IMR-90 (cell line): ENCODE results near the gene PDLIM4. TPM values are rescaled to one million over a fixed set of nuclear protein-coding genes. Genes with fewer than 3 reads are reported as not detected.

Experiments
- ATAC-seq: fragments of 200-7000 bp; cut with Tn5 transposase; 2 replicates; pipeline ENCODE4 v1.9.1; 2020; ENCODE audit warnings: low read depth, mild to moderate bottlenecking, moderate library complexity
- BruUV-seq: library from RNA; stranded (reverse); fragments of 400-500 nt; replicated peaks from 2 replicates; lab custom pipeline; 2021; lab: Mats Ljungman, UMichigan
- CTCF ChIA-PET: fragments of 300-600 bp; formaldehyde crosslinking; extraction: SDS; loops from one replicate; lab custom pipeline; 2021; ENCODE audit warnings: antibody characterized with exemption; lab: Yijun Ruan, JAX
- POLR2A ChIA-PET: fragments of 300-600 bp; sonication (Branson Sonifier 250); formaldehyde crosslinking; loops from one replicate; lab custom pipeline; 2022; ENCODE audit warnings: antibody characterized with exemption; ENCODE audit not compliant: unreplicated experiment; lab: Charles Lee
- DNase-seq: peaks from one replicate; pipeline ENCODE4 v3.0.0; 2013
- H2AFZ ChIP-seq: replicated peaks from 2 replicates; pipeline ENCODE3; 2013; ENCODE audit warnings: low read length, mild to moderate bottlenecking; ENCODE audit not compliant: poor library complexity
- H2AK5ac ChIP-seq: 2 replicates; pipeline ENCODE4 v1.6.1; 2013; ENCODE audit warnings: low read depth, low read length, inconsistent platforms
- H2AK9ac ChIP-seq: replicated peaks from 2 replicates; pipeline ENCODE3; 2013; ENCODE audit warnings: mild to moderate bottlenecking, low read depth, low read length, moderate library complexity; ENCODE audit not compliant: poor library complexity
- H2BK120ac ChIP-seq: 2 replicates; pipeline ENCODE4 v1.6.1; 2013; ENCODE audit warnings: low read depth, low read length, inconsistent platforms
- H2BK15ac ChIP-seq: 3 replicates; pipeline ENCODE4 v1.6.1; 2013; ENCODE audit warnings: low read depth, low read length, inconsistent platforms
- H2BK20ac ChIP-seq: 2 replicates; pipeline ENCODE4 v1.6.1; 2013; ENCODE audit warnings: low read depth, mild to moderate bottlenecking, inconsistent platforms, low read length, moderate library complexity
- H2BK5ac ChIP-seq: 2 replicates; pipeline ENCODE4 v1.6.1; 2013; ENCODE audit warnings: mild to moderate bottlenecking, low read depth, low read length, inconsistent platforms; ENCODE audit not compliant: poor library complexity, severe bottlenecking
- H3K14ac ChIP-seq: replicated peaks from 2 replicates; pipeline ENCODE4 v1.6.1; 2013; ENCODE audit warnings: low read depth, low read length, inconsistent platforms
- H3K18ac ChIP-seq: 2 replicates; pipeline ENCODE4 v1.6.1; 2013; ENCODE audit warnings: low read depth, low read length, control low read depth
- H3K23ac ChIP-seq: 2 replicates; pipeline ENCODE4 v1.6.1; 2013; ENCODE audit warnings: low read depth, low read length, inconsistent platforms
- H3K27ac ChIP-seq: 2 replicates; pipeline ENCODE4 v1.5.1; 2013; ENCODE audit warnings: mild to moderate bottlenecking, control low read depth, low read length; ENCODE audit not compliant: insufficient read depth
- H3K27me3 ChIP-seq: 2 replicates; pipeline ENCODE4 v1.6.1; 2013; ENCODE audit warnings: low read length; ENCODE audit not compliant: control insufficient read depth, insufficient read depth
- H3K36me3 ChIP-seq: 2 replicates; pipeline ENCODE4 v1.6.1; 2013; ENCODE audit warnings: low read length, mixed read lengths; ENCODE audit not compliant: control insufficient read depth, insufficient read depth
- H3K4ac ChIP-seq: 2 replicates; pipeline ENCODE4 v1.6.1; 2013; ENCODE audit warnings: low read depth, low read length, inconsistent platforms
- H3K4me1 ChIP-seq: 2 replicates; pipeline ENCODE4 v1.6.1; 2013; ENCODE audit warnings: low read length, mixed read lengths; ENCODE audit not compliant: control insufficient read depth, insufficient read depth
- H3K4me2 ChIP-seq: 2 replicates; pipeline ENCODE4 v1.6.1; 2013; ENCODE audit warnings: low read depth, mild to moderate bottlenecking, control low read depth, low read length, moderate library complexity
- H3K4me3 ChIP-seq: 2 replicates; pipeline ENCODE4 v1.5.1; 2013; ENCODE audit warnings: low read depth, mild to moderate bottlenecking, control low read depth, low read length, moderate library complexity; ENCODE audit not compliant: insufficient read depth
- H3K56ac ChIP-seq: 2 replicates; pipeline ENCODE4 v1.6.1; 2013; ENCODE audit warnings: low read length, inconsistent platforms; ENCODE audit not compliant: insufficient read depth; ENCODE audit errors: extremely low read depth
- H3K79me1 ChIP-seq, 2 experiments: 2 replicates each; pipeline ENCODE4 v1.6.1; 2013; ENCODE audit warnings: low read length in 2 of 2, inconsistent platforms in 1 of 2, low read depth in 1 of 2
- H3K9ac ChIP-seq: 2 replicates; pipeline ENCODE4 v1.6.1; 2013; ENCODE audit warnings: low read depth, low read length, control low read depth
- H3K9me1 ChIP-seq: 2 replicates; pipeline ENCODE4 v1.6.1; 2013; ENCODE audit warnings: low read length, inconsistent platforms; ENCODE audit not compliant: insufficient read depth
- H3K9me3 ChIP-seq: 2 replicates; pipeline ENCODE4 v1.6.1; 2013; ENCODE audit warnings: low read length; ENCODE audit not compliant: control insufficient read depth, insufficient read depth
- H4K20me1 ChIP-seq: 2 replicates; pipeline ENCODE4 v1.6.1; 2013; ENCODE audit warnings: low read length, inconsistent platforms; ENCODE audit not compliant: insufficient read depth
- H4K5ac ChIP-seq: 2 replicates; pipeline ENCODE4 v1.6.1; 2013; ENCODE audit warnings: mild to moderate bottlenecking, low read depth, low read length, control low read depth
- H4K8ac ChIP-seq, 2 experiments: 2 replicates each; pipeline ENCODE4 v1.6.1; 2013; ENCODE audit warnings: low read depth in 2 of 2, low read length in 2 of 2, control low read depth in 1 of 2, inconsistent platforms in 1 of 2
- H4K91ac ChIP-seq: 2 replicates; pipeline ENCODE4 v1.6.1; 2013; ENCODE audit warnings: low read depth, low read length, inconsistent platforms; ENCODE audit not compliant: insufficient read depth
- BHLHE40 ChIP-seq: fragments of 150-350 bp; IDR thresholded peaks from 2 replicates; pipeline ENCODE4 v1.6.1; 2016; ENCODE audit warnings: mild to moderate bottlenecking, low read depth, low read length
- CEBPB ChIP-seq: IDR thresholded peaks from 2 replicates; pipeline ENCODE4 v1.6.1; 2012; ENCODE audit warnings: low read depth, low read length, improper control_type of control experiment
- CHD1 ChIP-seq: IDR thresholded peaks from 2 replicates; pipeline ENCODE4 v1.6.1; 2012; ENCODE audit warnings: low read depth, low read length, improper control_type of control experiment
- FOS ChIP-seq: fragments of 150-350 bp; IDR thresholded peaks from 2 replicates; pipeline ENCODE4 v1.6.1; 2016; ENCODE audit warnings: low read depth, low read length
- MAFK ChIP-seq: IDR thresholded peaks from 2 replicates; pipeline ENCODE4 v1.6.1; 2012; ENCODE audit warnings: low read depth, low read length, improper control_type of control experiment
- MAZ ChIP-seq: IDR thresholded peaks from 2 replicates; pipeline ENCODE4 v1.6.1; 2012; ENCODE audit warnings: low read depth, mild to moderate bottlenecking, low read length, improper control_type of control experiment, moderate library complexity, borderline replicate concordance
- MXI1 ChIP-seq: IDR thresholded peaks from 2 replicates; pipeline ENCODE4 v1.6.1; 2012; ENCODE audit warnings: low read depth, mild to moderate bottlenecking, low read length, moderate library complexity, borderline replicate concordance
- NFE2L2 ChIP-seq: fragments of 150-350 bp; IDR thresholded peaks from 2 replicates; pipeline ENCODE4 v1.6.1; 2016; ENCODE audit warnings: low read depth, mild to moderate bottlenecking, low read length
- POLR2A ChIP-seq: IDR thresholded peaks from 2 replicates; pipeline ENCODE4 v1.6.1; 2012; ENCODE audit warnings: mild to moderate bottlenecking, low read depth, low read length
- RAD21 ChIP-seq: IDR thresholded peaks from 2 replicates; pipeline ENCODE4 v1.6.1; 2012; ENCODE audit warnings: low read length, improper control_type of control experiment
- RCOR1 ChIP-seq: IDR thresholded peaks from 2 replicates; pipeline ENCODE4 v1.6.1; 2012; ENCODE audit warnings: mild to moderate bottlenecking, low read length, improper control_type of control experiment; ENCODE audit not compliant: insufficient replicate concordance
- RFX5 ChIP-seq: IDR thresholded peaks from 2 replicates; pipeline ENCODE4 v1.8.0; 2012; ENCODE audit warnings: low read depth, mild to moderate bottlenecking, low read length, moderate library complexity
- SMC3 ChIP-seq: fragments of 150-350 bp; IDR thresholded peaks from 2 replicates; pipeline ENCODE4 v1.6.1; 2016; ENCODE audit warnings: low read depth, mild to moderate bottlenecking, antibody characterized with exemption, low read length, moderate library complexity
- WGBS, 2 experiments: methylation state at CpG; one replicate each; pipeline versions ENCODE4 v1.1.5 to v1.1.7; 2013; ENCODE audit warnings: missing lambda C conversion rate in 2 of 2; ENCODE audit not compliant: insufficient read length in 1 of 2; ENCODE audit errors: extremely low coverage in 2 of 2; 5-methylcytosine and 5-hydroxymethylcytosine counted together
- dilution Hi-C: fragments of 300-500 bp; cut with HindIII; formaldehyde crosslinking; loops from one replicate; pipeline ENCODE4 v1.14.3; 2018; ENCODE audit warnings: low sequenced_read_pairs; ENCODE audit not compliant: unreplicated experiment
- in situ Hi-C: fragments of 300-500 bp; cut with MboI; formaldehyde crosslinking; loops from 3 replicates; pipeline ENCODE4 v1.14.3; 2019; ENCODE audit warnings: low sequenced_read_pairs, inconsistent platforms, mixed read lengths
- intact Hi-C: fragments of 100-400 bp; cut with micrococcal nuclease; formaldehyde crosslinking; loops from 2 replicates; pipeline ENCODE4 v1.10.0; 2022
- polyA plus RNA-seq, 3 experiments: library from polyadenylated mRNA; depleted of rRNA; stranded (reverse); fragments of >200 nt; gene quantifications; 2 replicates each; pipeline ENCODE4 v1.2.3, GENCODE V29; 2012; ENCODE audit warnings: low replicate concordance in 1 of 3
- total RNA-seq: library from RNA; depleted of rRNA; stranded (reverse); fragments of >200 nt; gene quantifications from 2 replicates; pipeline ENCODE4 v1.2.3, GENCODE V29; 2012
- TF ChIP-seq, protein P1 (sequence below): fragments of 150-350 bp; IDR thresholded peaks from 2 replicates; pipeline ENCODE4 v1.6.1; 2016; ENCODE audit warnings: low read depth, mild to moderate bottlenecking, low read length, moderate library complexity, borderline replicate concordance
- TF ChIP-seq, protein P2 (sequence below): conservative IDR thresholded peaks from 2 replicates; pipeline ENCODE4 v1.5.1; 2012; ENCODE audit warnings: mild to moderate bottlenecking, low read depth, low read length, improper control_type of control experiment
- TF ChIP-seq, protein P3 (sequence below): fragments of 150-350 bp; IDR thresholded peaks from 2 replicates; pipeline ENCODE4 v1.6.1; 2017; ENCODE audit warnings: mild to moderate bottlenecking, antibody characterized with exemption, low read length, low read depth

Gene PDLIM4
- total and polyA plus RNA-seq, 2 of the 4 experiments (the other 2 are of a cell fraction): 61.1 to 214 TPM

DNA sequence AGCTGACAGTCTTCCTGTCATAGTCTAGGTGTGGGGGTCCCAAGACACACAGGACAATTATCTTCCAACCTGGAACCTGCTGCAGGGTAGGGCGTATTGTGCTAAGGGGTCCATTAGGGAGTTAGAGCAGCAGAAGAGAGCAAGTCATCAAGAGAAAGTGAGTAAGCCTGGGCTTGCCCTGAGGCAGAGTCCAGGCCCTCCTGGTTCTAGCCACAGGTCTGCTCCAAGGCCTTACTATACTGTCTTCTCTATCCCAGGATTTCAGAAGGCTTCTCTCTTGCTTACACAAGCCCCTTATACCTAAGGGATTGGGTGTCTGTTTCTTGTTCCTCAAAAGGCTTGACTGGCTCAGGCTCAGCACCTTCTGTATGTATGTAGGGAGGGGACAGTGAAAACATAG is 37.5 kb upstream of the PDLIM4 start:
- intact Hi-C loops (no loop called here), in situ Hi-C loops (no loop called here), dilution Hi-C loops (no loop called here)
- DNase-seq (no peak), ATAC-seq (no peak)
- H3K4me3 ChIP-seq: no peak overlapping the region
- TF ChIP-seq MXI1 (no peak), RCOR1 (no peak), MAZ (no peak), CHD1 (no peak), SMC3 (no peak), CEBPB (no peak), NFE2L2 (no peak), RAD21 (no peak), BHLHE40 (no peak), POLR2A (no peak), MAFK (no peak), RFX5 (no peak), FOS (no peak)
- TF ChIP-seq, protein P1, sequence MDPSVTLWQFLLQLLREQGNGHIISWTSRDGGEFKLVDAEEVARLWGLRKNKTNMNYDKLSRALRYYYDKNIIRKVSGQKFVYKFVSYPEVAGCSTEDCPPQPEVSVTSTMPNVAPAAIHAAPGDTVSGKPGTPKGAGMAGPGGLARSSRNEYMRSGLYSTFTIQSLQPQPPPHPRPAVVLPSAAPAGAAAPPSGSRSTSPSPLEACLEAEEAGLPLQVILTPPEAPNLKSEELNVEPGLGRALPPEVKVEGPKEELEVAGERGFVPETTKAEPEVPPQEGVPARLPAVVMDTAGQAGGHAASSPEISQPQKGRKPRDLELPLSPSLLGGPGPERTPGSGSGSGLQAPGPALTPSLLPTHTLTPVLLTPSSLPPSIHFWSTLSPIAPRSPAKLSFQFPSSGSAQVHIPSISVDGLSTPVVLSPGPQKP: no peak
- TF ChIP-seq, protein P2, sequence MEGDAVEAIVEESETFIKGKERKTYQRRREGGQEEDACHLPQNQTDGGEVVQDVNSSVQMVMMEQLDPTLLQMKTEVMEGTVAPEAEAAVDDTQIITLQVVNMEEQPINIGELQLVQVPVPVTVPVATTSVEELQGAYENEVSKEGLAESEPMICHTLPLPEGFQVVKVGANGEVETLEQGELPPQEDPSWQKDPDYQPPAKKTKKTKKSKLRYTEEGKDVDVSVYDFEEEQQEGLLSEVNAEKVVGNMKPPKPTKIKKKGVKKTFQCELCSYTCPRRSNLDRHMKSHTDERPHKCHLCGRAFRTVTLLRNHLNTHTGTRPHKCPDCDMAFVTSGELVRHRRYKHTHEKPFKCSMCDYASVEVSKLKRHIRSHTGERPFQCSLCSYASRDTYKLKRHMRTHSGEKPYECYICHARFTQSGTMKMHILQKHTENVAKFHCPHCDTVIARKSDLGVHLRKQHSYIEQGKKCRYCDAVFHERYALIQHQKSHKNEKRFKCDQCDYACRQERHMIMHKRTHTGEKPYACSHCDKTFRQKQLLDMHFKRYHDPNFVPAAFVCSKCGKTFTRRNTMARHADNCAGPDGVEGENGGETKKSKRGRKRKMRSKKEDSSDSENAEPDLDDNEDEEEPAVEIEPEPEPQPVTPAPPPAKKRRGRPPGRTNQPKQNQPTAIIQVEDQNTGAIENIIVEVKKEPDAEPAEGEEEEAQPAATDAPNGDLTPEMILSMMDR: no peak
- TF ChIP-seq, protein P3, sequence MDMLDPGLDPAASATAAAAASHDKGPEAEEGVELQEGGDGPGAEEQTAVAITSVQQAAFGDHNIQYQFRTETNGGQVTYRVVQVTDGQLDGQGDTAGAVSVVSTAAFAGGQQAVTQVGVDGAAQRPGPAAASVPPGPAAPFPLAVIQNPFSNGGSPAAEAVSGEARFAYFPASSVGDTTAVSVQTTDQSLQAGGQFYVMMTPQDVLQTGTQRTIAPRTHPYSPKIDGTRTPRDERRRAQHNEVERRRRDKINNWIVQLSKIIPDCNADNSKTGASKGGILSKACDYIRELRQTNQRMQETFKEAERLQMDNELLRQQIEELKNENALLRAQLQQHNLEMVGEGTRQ: no peak
- H4K5ac ChIP-seq: no peak overlapping the region
- no peak overlapping the region for H3K4ac ChIP-seq
- H3K4me1 ChIP-seq: peaks cover 29% of the 10 kb centered on the region
- no peak overlapping the region for H2BK120ac ChIP-seq
- no peak overlapping the region for H4K91ac ChIP-seq
- no peaks in the 10 kb centered on the region for H3K9me3 ChIP-seq
- no peak overlapping the region for H2AFZ ChIP-seq
- H4K20me1 ChIP-seq: peaks cover 50% of the 10 kb centered on the region
- H3K27me3 ChIP-seq: no peaks in the 10 kb centered on the region
- peaks cover 40 to 82% of the 10 kb centered on the region in 2 experiments for H3K79me1 ChIP-seq
- BruUV-seq: no TSS peak
- H2AK5ac ChIP-seq: no peak overlapping the region
- no peak overlapping the region for H2BK20ac ChIP-seq
- H3K36me3 ChIP-seq: peaks cover 17% of the 10 kb centered on the region
- no peak overlapping the region for H3K23ac ChIP-seq
- no peak overlapping the region for H3K56ac ChIP-seq
- no peak overlapping the region for H2BK15ac ChIP-seq
- H3K18ac ChIP-seq: no peak overlapping the region
- H2AK9ac ChIP-seq: no peak overlapping the region
- H4K8ac ChIP-seq: no peak overlapping the region
- CTCF ChIA-PET: no interaction called here
- POLR2A ChIA-PET: no interaction called here
- no peak overlapping the region for H3K9ac ChIP-seq
- no peak overlapping the region for H2BK5ac ChIP-seq
- peaks cover 46% of the 10 kb centered on the region for H3K9me1 ChIP-seq
- H3K4me2 ChIP-seq: no peak overlapping the region
- no peak overlapping the region for H3K27ac ChIP-seq
- H3K14ac ChIP-seq: no peak overlapping the region
- WGBS, 2 experiments: no CpG with 5 or more reads among the region's 1 CpG
